Gastrocnemius medialis (tissue), 4 donors: ENCODE data around the gene ACTN4.

ENCODE experiments used
- CTCF ChIP-seq, 5 experiments: fragments of 450-650 bp in 3 of 5; fragments of 200-600 bp in 2 of 5; sonication (generic) in 2 of 5; IDR thresholded peaks in 4 of 5; conservative IDR thresholded peaks in 1 of 5; 1 replicate in 4 of 5; 2 replicates in 1 of 5; pipeline ENCODE4 v1.5.1; 2016 to 2019; ENCODE audit warnings: antibody characterized with exemption in 5 of 5, mild to moderate bottlenecking in 3 of 5, moderate library complexity in 3 of 5
- POLR2A ChIP-seq, 2 donors: fragments of 450-650 bp; IDR thresholded peaks; one replicate each; pipeline ENCODE4 v1.6.1; 2017; ENCODE audit warnings: antibody characterized with exemption in 2 of 2, mild to moderate bottlenecking in 2 of 2, moderate library complexity in 2 of 2

GRCh38 chr19:38713227-38713649 lies 65.8 kb downstream of the ACTN4 start:
- TF ChIP-seq POLR2A (IDR thresholded peaks at IDR 0.05) (no peak), CTCF (IDR thresholded peaks at IDR 0.05 in 4 of 5, conservative IDR thresholded peaks at IDR 0.05 in 1 of 5) (no peak)
